Spleen (tissue), 7 donors: ENCODE measurements around the gene CTTN.

Source experiments
- CTCF ChIP-seq, 11 experiments: fragments of 200-600 bp in 7 of 11; fragments of 450-650 bp in 4 of 11; sonication (generic) in 4 of 11; IDR thresholded peaks in 8 of 11; conservative IDR thresholded peaks in 3 of 11; 1 replicate in 7 of 11; 2 replicates in 4 of 11; pipeline versions ENCODE4 v1.4.0 to v1.8.0; 2016 to 2021; ENCODE audit warnings: antibody characterized with exemption in 11 of 11, inconsistent platforms in 4 of 11, mild to moderate bottlenecking in 1 of 11
- POLR2A ChIP-seq, 3 donors: fragments of 450-650 bp; IDR thresholded peaks; one replicate each; pipeline ENCODE4 v1.5.1; 2017; ENCODE audit warnings: antibody characterized with exemption in 3 of 3, mild to moderate bottlenecking in 1 of 3
- donor health status: DM: no; HTN: no; CAD: no; lungs with moderate emphysema.
- donor health status: DM: no; HTN: no; CAD: no.
- donor health status: DM: no; HTN: no; CAD: no.

DNA sequence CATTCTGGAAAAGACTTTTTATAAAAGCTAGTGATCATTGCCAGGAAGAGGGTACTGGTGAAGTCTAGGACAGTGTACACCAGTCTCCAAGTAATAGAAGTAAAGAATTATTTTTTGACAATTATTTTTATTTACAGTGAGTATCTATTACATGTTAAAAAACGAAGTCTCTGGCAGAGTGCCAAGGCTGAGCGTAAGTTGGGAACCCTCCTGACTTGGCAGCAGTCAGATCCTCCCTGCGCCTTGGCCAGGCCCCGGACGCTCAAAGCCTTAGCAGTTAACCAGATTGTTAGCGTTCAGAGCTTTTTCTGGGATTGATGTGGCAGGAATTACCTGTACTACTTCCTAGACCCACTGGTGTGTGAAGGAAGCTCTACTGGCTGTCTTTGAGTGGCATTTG lies 38.1 kb upstream of the CTTN start:
- TF ChIP-seq CTCF (IDR thresholded peaks at IDR 0.05 in 8 of 11, conservative IDR thresholded peaks at IDR 0.05 in 3 of 11) (no peak), POLR2A (IDR thresholded peaks at IDR 0.05) (no peak)
